Astrocyte (in vitro differentiated cells and primary cell): ENCODE data around the gene PNPO. TPM values are rescaled to one million over a fixed set of nuclear protein-coding genes. Genes with fewer than 3 reads are reported as not detected.

Source experiments
- DNase-seq: peaks from one replicate; pipeline ENCODE4 v3.0.0-alpha.2; 2010; ENCODE audit warnings: low read depth
- FAIRE-seq: peaks from 2 replicates; lab custom pipeline; 2011; peaks lifted over from hg19 to GRCh38; lab: Jason Lieb, UNC
- H2AFZ ChIP-seq: 2 replicates; pipeline ENCODE4 v1.6.0; 2012; ENCODE audit warnings: low read depth, low read length, inconsistent platforms
- H3K27ac ChIP-seq: 2 replicates; pipeline ENCODE4 v1.5.1; 2011; ENCODE audit warnings: low read depth, low read length, inconsistent platforms
- H3K27me3 ChIP-seq: 2 replicates; pipeline ENCODE4 v1.6.0; 2011; ENCODE audit warnings: low read length, inconsistent platforms; ENCODE audit not compliant: insufficient read depth
- H3K36me3 ChIP-seq: 2 replicates; pipeline ENCODE4 v1.5.1; 2011; ENCODE audit warnings: low read length, inconsistent platforms; ENCODE audit not compliant: insufficient read depth
- H3K4me1 ChIP-seq: 2 replicates; pipeline ENCODE4 v1.5.1; 2011; ENCODE audit warnings: low read length, inconsistent platforms; ENCODE audit not compliant: insufficient read depth
- H3K4me2 ChIP-seq: 2 replicates; pipeline ENCODE4 v1.6.0; 2012; ENCODE audit warnings: low read length, inconsistent platforms
- H3K4me3 ChIP-seq: 2 replicates; pipeline ENCODE4 v1.5.1; 2011; ENCODE audit warnings: low read depth, mild to moderate bottlenecking, low read length, inconsistent platforms; ENCODE audit not compliant: insufficient read depth
- H3K79me2 ChIP-seq: 2 replicates; pipeline ENCODE4 v1.6.0; 2012; ENCODE audit warnings: mild to moderate bottlenecking, low read length, inconsistent platforms; ENCODE audit not compliant: insufficient read depth
- H3K9ac ChIP-seq: 2 replicates; pipeline ENCODE4 v1.6.0; 2012; ENCODE audit warnings: mild to moderate bottlenecking, low read length, inconsistent platforms
- H3K9me3 ChIP-seq: 2 replicates; pipeline ENCODE4 v1.5.1; 2012; ENCODE audit warnings: low read depth, mild to moderate bottlenecking, low read length, inconsistent platforms; ENCODE audit not compliant: insufficient read depth
- H4K20me1 ChIP-seq: 2 replicates; pipeline ENCODE4 v1.6.0; 2012; ENCODE audit warnings: low read length, inconsistent platforms; ENCODE audit not compliant: insufficient read depth
- H3K27ac Mint-ChIP-seq: one replicate; pipeline ENCODE4 v1.8.0; 2021; ENCODE audit warnings: mild to moderate bottlenecking, mixed read lengths; ENCODE audit not compliant: unreplicated experiment
- H3K27me3 Mint-ChIP-seq: one replicate; pipeline ENCODE4 v1.8.0; 2021; ENCODE audit warnings: low read depth, mixed read lengths; ENCODE audit not compliant: unreplicated experiment
- H3K36me3 Mint-ChIP-seq: one replicate; pipeline ENCODE4 v1.8.0; 2021; ENCODE audit warnings: low read depth, mixed read lengths; ENCODE audit not compliant: unreplicated experiment
- H3K4me1 Mint-ChIP-seq: one replicate; pipeline ENCODE4 v1.8.0; 2021; ENCODE audit warnings: low read depth, mixed read lengths; ENCODE audit not compliant: unreplicated experiment
- H3K4me3 Mint-ChIP-seq: one replicate; pipeline ENCODE4 v1.8.0; 2021; ENCODE audit warnings: mild to moderate bottlenecking, moderate library complexity, mixed read lengths; ENCODE audit not compliant: unreplicated experiment
- H3K9me3 Mint-ChIP-seq: one replicate; pipeline ENCODE4 v1.8.0; 2021; ENCODE audit warnings: mild to moderate bottlenecking, mixed read lengths; ENCODE audit not compliant: unreplicated experiment
- CTCF ChIP-seq: IDR thresholded peaks from 2 replicates; pipeline ENCODE4 v1.5.1; 2011; ENCODE audit warnings: low read depth, mild to moderate bottlenecking, inconsistent platforms, low read length, moderate library complexity; ENCODE audit not compliant: insufficient read depth
- EZH2 ChIP-seq: IDR thresholded peaks from 2 replicates; pipeline ENCODE4 v1.6.1; 2012; ENCODE audit warnings: mild to moderate bottlenecking, low read length, inconsistent platforms; ENCODE audit not compliant: insufficient read depth
- total RNA-seq: library from RNA; stranded (reverse); gene quantifications from 2 replicates; pipeline ENCODE4 v1.2.1, GENCODE V29; 2021

The PNPO gene
- total RNA-seq, 1 donor from 2014 or later = 12.0 TPM

- Histone ChIP-seq H4K20me1 (no peaks in the 10 kb centered on the region), H3K4me3 (no peak overlapping the region), H3K27me3 (no peaks in the 10 kb centered on the region), H3K27ac (no peak overlapping the region), H3K36me3 (no peaks in the 10 kb centered on the region), H3K9me3 (no peaks in the 10 kb centered on the region), H2AFZ (no peak overlapping the region), H3K4me1 (peaks cover 5% of the 10 kb centered on the region), H3K9ac (no peak overlapping the region), H3K4me2 (no peak overlapping the region), H3K79me2 (no peaks in the 10 kb centered on the region)
- no peaks in the 10 kb centered on the region for H3K36me3 Mint-ChIP-seq
- no peak overlapping the region for H3K4me3 Mint-ChIP-seq
- H3K4me1 Mint-ChIP-seq = peaks cover 14% of the 10 kb centered on the region
- TF ChIP-seq EZH2 (no peak), CTCF (no peak)
- H3K27ac Mint-ChIP-seq = no peak overlapping the region
- no peak for DNase-seq
- no peaks in the 10 kb centered on the region for H3K9me3 Mint-ChIP-seq
- H3K27me3 Mint-ChIP-seq = peaks cover 5% of the 10 kb centered on the region
- no peak for FAIRE-seq
Observed at GRCh38 chr17:47992216-47992615, 50.8 kb downstream of the PNPO start.

GRCh38 chr17:47993031-47993564, 51.7 kb downstream of the PNPO start:
- Histone ChIP-seq H3K27ac (no peak overlapping the region), H2AFZ (no peak overlapping the region)
- FAIRE-seq = no peak

More at GRCh38 chr17:47993031-47993564, 51.7 kb downstream of the PNPO start:
- Mint-ChIP-seq H3K4me3 (no peak overlapping the region), H3K27ac (no peak overlapping the region), H3K36me3 (no peaks in the 10 kb centered on the region), H3K4me1 (peaks cover 10% of the 10 kb centered on the region), H3K9me3 (no peaks in the 10 kb centered on the region), H3K27me3 (peaks cover 1% of the 10 kb centered on the region)
- no peak overlapping the region for H3K9ac ChIP-seq
- TF ChIP-seq CTCF (no peak), EZH2 (no peak)
- no peaks in the 10 kb centered on the region for H3K9me3 ChIP-seq
- DNase-seq = no peak
- no peaks in the 10 kb centered on the region for H3K27me3 ChIP-seq
- no peaks in the 10 kb centered on the region for H3K36me3 ChIP-seq
- no peak overlapping the region for H3K4me2 ChIP-seq
- H3K4me1 ChIP-seq = no peaks in the 10 kb centered on the region
- H3K79me2 ChIP-seq = no peaks in the 10 kb centered on the region
- H4K20me1 ChIP-seq = no peaks in the 10 kb centered on the region
- no peak overlapping the region for H3K4me3 ChIP-seq
